HepG2 (cell line): Measurements from ENCODE around the gene DNAJB2. TPM values are rescaled to one million over a fixed set of nuclear protein-coding genes. Genes with fewer than 3 reads are reported as not detected.

Experiments used
- ARNT ChIP-seq: fragments of 450-650 bp; IDR thresholded peaks from 2 replicates; pipeline ENCODE4 v1.6.1; 2017
- CENPX ChIP-seq: sonication (generic); formaldehyde crosslinking; IDR thresholded peaks from 2 replicates; pipeline ENCODE4 v1.9.0; 2021; ENCODE audit warnings: mild to moderate bottlenecking, missing genetic modification reagents, moderate library complexity
- EZH2 ChIP-seq: conservative IDR thresholded peaks from 2 replicates; pipeline ENCODE4 v1.6.1; 2012; ENCODE audit warnings: mild to moderate bottlenecking, low read depth, low read length, moderate library complexity
- FOXK1 ChIP-seq: sonication (generic); formaldehyde crosslinking; IDR thresholded peaks from 2 replicates; pipeline ENCODE4 v1.4.0; 2020; ENCODE audit warnings: low read depth, missing genetic modification reagents, borderline replicate concordance
- HNF4G ChIP-seq, 2 experiments: sonication (generic) in 1 of 2; formaldehyde crosslinking in 1 of 2; IDR thresholded peaks; 2 replicates each; pipeline versions ENCODE4 v1.4.0 to v1.6.1; 2011 to 2020; ENCODE audit warnings: borderline replicate concordance in 2 of 2, low read depth in 2 of 2, mild to moderate bottlenecking in 2 of 2, low read length in 1 of 2, missing genetic modification reagents in 1 of 2, moderate library complexity in 1 of 2
- HNRNPH1 ChIP-seq: fragments of 200-400 bp; formaldehyde crosslinking; optimal IDR thresholded peaks from 2 replicates; pipeline ENCODE3; 2017; ENCODE audit warnings: mild to moderate bottlenecking, low read depth, low read length
- HNRNPUL1 ChIP-seq: fragments of 200-400 bp; formaldehyde crosslinking; IDR thresholded peaks from 2 replicates; pipeline ENCODE4 v1.6.1; 2017; ENCODE audit warnings: low read depth, mild to moderate bottlenecking, low read length, moderate library complexity
- HOXA7 ChIP-seq: sonication (generic); formaldehyde crosslinking; IDR thresholded peaks from 2 replicates; pipeline ENCODE4 v1.8.1; 2022; ENCODE audit warnings: mild to moderate bottlenecking, missing genetic modification reagents, moderate library complexity
- IKZF1 ChIP-seq: fragments of 450-650 bp; IDR thresholded peaks from 2 replicates; pipeline ENCODE4 v1.7.1; 2016
- KDM4B ChIP-seq: sonication (generic); formaldehyde crosslinking; IDR thresholded peaks from 2 replicates; pipeline ENCODE4 v1.4.0; 2020; ENCODE audit warnings: missing genetic modification reagents
- KLF12 ChIP-seq: sonication (generic); formaldehyde crosslinking; IDR thresholded peaks from 2 replicates; pipeline ENCODE4 v1.4.0; 2020; ENCODE audit warnings: missing genetic modification reagents, borderline replicate concordance
- MED8 ChIP-seq: sonication (generic); formaldehyde crosslinking; IDR thresholded peaks from 2 replicates; pipeline ENCODE4 v1.8.1; 2023; ENCODE audit warnings: mild to moderate bottlenecking, missing genetic modification reagents; ENCODE audit not compliant: insufficient replicate concordance
- MTF2 ChIP-seq: sonication (generic); formaldehyde crosslinking; IDR thresholded peaks from 2 replicates; pipeline ENCODE4 v1.5.0; 2020; ENCODE audit warnings: missing genetic modification reagents, borderline replicate concordance
- NFKB2 ChIP-seq: sonication (generic); formaldehyde crosslinking; IDR thresholded peaks from 2 replicates; pipeline ENCODE4 v1.4.0; 2020; ENCODE audit warnings: missing genetic modification reagents, borderline replicate concordance
- REXO4 ChIP-seq: sonication (generic); formaldehyde crosslinking; IDR thresholded peaks from 2 replicates; pipeline ENCODE4 v1.8.0; 2022; ENCODE audit warnings: missing genetic modification reagents, mild to moderate bottlenecking, borderline replicate concordance
- SETDB1 ChIP-seq: sonication (generic); formaldehyde crosslinking; IDR thresholded peaks from 2 replicates; pipeline ENCODE4 v1.5.1; 2020; ENCODE audit warnings: missing genetic modification reagents, mild to moderate bottlenecking, borderline replicate concordance
- SMARCE1 ChIP-seq: fragments of 450-650 bp; IDR thresholded peaks from 2 replicates; pipeline ENCODE4 v1.6.1; 2017; ENCODE audit warnings: borderline replicate concordance
- TAF1 ChIP-seq: sonication (generic); formaldehyde crosslinking; IDR thresholded peaks from 2 replicates; pipeline ENCODE4 v1.4.0; 2020; ENCODE audit warnings: missing genetic modification reagents
- U2AF1 ChIP-seq: fragments of 200-400 bp; formaldehyde crosslinking; optimal IDR thresholded peaks from 2 replicates; pipeline ENCODE3; 2017; ENCODE audit warnings: mild to moderate bottlenecking, low read depth, low read length
- ZFP36L2 ChIP-seq: sonication (generic); formaldehyde crosslinking; IDR thresholded peaks from 2 replicates; pipeline ENCODE4 v1.4.0; 2020; ENCODE audit warnings: missing genetic modification reagents
- ZKSCAN1 ChIP-seq: fragments of 150-350 bp; IDR thresholded peaks from 2 replicates; pipeline ENCODE4 v1.6.1; 2014; ENCODE audit warnings: low read length
- ZNF136 ChIP-seq: sonication (generic); formaldehyde crosslinking; IDR thresholded peaks from 2 replicates; pipeline ENCODE4 v1.8.1; 2022; ENCODE audit warnings: low read depth, mild to moderate bottlenecking, moderate library complexity, missing genetic modification reagents
- ZNF20 ChIP-seq: sonication (generic); formaldehyde crosslinking; IDR thresholded peaks from 2 replicates; pipeline ENCODE4 v1.4.0; 2020; ENCODE audit warnings: mild to moderate bottlenecking, moderate library complexity, missing genetic modification reagents
- ZNF235 ChIP-seq: sonication (generic); formaldehyde crosslinking; IDR thresholded peaks from 2 replicates; pipeline ENCODE4 v1.8.1; 2023; ENCODE audit warnings: mild to moderate bottlenecking, missing genetic modification reagents, borderline replicate concordance
- ZNF430 ChIP-seq: sonication (generic); formaldehyde crosslinking; IDR thresholded peaks from 2 replicates; pipeline ENCODE4 v1.9.0; 2021; ENCODE audit warnings: mild to moderate bottlenecking, missing genetic modification reagents
- ZNF510 ChIP-seq: sonication (generic); formaldehyde crosslinking; IDR thresholded peaks from 2 replicates; pipeline ENCODE4 v1.4.0; 2020; ENCODE audit warnings: low read depth, mild to moderate bottlenecking, missing genetic modification reagents
- ZNF615 ChIP-seq: sonication (generic); formaldehyde crosslinking; IDR thresholded peaks from 2 replicates; pipeline ENCODE4 v1.5.0; 2020; ENCODE audit warnings: mild to moderate bottlenecking, missing genetic modification reagents, borderline replicate concordance
- polyA plus RNA-seq, 8 experiments: library from polyadenylated mRNA; depleted of rRNA in 3 of 8; stranded (reverse) in 7 of 8; unstranded in 1 of 8; fragments of >200 nt; fragmentation: Illumina TruSeq in 4 of 8; extraction: Trizol in 4 of 8; gene quantifications; 2 replicates each; pipeline versions ENCODE4 v1.2.1 to v1.2.3, GENCODE V29; 2011 to 2016; ENCODE audit warnings: low read depth in 4 of 8, missing spikeins in 1 of 8, mixed read lengths in 1 of 8; ENCODE audit not compliant: insufficient read depth in 1 of 8
- total RNA-seq, 5 experiments: library from RNA; depleted of rRNA; stranded (reverse); fragments of >200 nt; fragmentation: Illumina TruSeq; extraction: Trizol; gene quantifications; 2 replicates each; pipeline ENCODE4 v1.2.3, GENCODE V29; 2016; ENCODE audit warnings: low read depth in 1 of 5
- TF ChIP-seq, protein P1 (sequence below): sonication (generic); formaldehyde crosslinking; IDR thresholded peaks from 2 replicates; pipeline ENCODE4 v1.5.0; 2020; ENCODE audit warnings: mild to moderate bottlenecking, missing genetic modification reagents
- TF ChIP-seq, protein P2 (sequence below): sonication (generic); formaldehyde crosslinking; IDR thresholded peaks from 2 replicates; pipeline ENCODE4 v1.8.1; 2023; ENCODE audit warnings: mild to moderate bottlenecking, missing genetic modification reagents, borderline replicate concordance

DNAJB2 gene
- total and polyA plus RNA-seq, 2 of the 13 experiments (the other 11 are each of a cell fraction or from before 2014, with no cell fraction given): 21.3 to 31.1 TPM

DNA sequence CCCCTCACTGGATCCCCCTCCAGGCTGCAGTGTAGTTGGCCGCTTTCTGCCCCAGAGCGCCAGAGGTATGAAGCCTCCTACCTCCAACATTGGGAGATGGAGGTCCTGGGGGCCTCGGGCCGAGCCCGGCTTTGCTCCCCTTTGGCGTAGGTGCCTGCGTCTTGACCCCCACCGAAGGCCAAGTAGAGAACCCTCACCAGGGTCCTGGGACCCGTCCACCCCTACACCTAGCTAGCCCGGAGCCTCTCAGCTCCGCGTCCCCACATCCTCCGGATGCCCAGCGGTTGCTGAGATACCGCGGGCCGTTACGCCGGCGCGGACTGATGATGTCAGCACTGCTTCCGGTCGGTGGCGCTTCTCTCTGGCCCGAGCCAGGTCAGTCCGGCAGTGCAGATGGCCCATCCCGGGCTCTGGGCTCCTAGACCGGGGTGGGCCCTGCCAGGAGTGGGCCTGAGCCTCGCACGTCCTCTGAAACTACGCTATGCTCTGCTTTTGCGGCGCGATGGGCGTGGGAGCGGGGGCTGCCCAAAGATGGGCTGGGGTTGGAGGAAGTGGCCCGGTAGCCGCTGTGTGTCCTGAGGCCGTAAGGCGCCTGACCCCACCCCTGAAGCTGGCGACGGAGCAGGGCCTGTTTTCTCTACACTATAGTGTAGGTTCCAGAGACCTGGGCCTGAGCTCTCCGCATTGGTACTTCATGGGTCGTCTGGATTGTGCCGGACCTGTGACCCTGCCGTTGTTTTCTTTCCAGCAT is 33.8 kb upstream of the DNAJB2 start, which contains the start of the genes GLB1L and STK16 (continued):
- TF ChIP-seq ZNF510 (CRISPR knock-in tag): peak; percentile 91
- no peak for TF ChIP-seq HNRNPH1
- TF ChIP-seq ZNF235 (CRISPR knock-in tag): peak; percentile 90; the same call in 1 of the 2 replicates
- no peak for TF ChIP-seq ZKSCAN1
- TF ChIP-seq HNRNPUL1: no peak
- peak; percentile 96 for TF ChIP-seq ZNF136 (CRISPR knock-in tag)
- TF ChIP-seq, protein P1, sequence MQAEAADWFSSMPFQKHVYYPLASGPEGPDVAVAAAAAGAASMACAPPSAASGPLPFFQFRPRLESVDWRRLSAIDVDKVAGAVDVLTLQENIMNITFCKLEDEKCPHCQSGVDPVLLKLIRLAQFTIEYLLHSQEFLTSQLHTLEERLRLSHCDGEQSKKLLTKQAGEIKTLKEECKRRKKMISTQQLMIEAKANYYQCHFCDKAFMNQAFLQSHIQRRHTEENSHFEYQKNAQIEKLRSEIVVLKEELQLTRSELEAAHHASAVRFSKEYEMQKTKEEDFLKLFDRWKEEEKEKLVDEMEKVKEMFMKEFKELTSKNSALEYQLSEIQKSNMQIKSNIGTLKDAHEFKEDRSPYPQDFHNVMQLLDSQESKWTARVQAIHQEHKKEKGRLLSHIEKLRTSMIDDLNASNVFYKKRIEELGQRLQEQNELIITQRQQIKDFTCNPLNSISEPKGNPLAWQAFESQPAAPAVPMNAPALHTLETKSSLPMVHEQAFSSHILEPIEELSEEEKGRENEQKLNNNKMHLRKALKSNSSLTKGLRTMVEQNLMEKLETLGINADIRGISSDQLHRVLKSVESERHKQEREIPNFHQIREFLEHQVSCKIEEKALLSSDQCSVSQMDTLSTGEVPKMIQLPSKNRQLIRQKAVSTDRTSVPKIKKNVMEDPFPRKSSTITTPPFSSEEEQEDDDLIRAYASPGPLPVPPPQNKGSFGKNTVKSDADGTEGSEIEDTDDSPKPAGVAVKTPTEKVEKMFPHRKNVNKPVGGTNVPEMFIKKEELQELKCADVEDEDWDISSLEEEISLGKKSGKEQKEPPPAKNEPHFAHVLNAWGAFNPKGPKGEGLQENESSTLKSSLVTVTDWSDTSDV (CRISPR knock-in tag): 0 out of 2 replicates have a peak, but pooled peaks have one; percentile 71
- TF ChIP-seq NFKB2 (CRISPR knock-in tag): peak; percentile 92; the same call in 1 of the 2 replicates
- no peak for TF ChIP-seq HOXA7
- TF ChIP-seq U2AF1: peak; percentile 95
- TF ChIP-seq SMARCE1: no peak
- no peak; the same call in 1 of the 2 replicates for TF ChIP-seq ZNF615 (CRISPR knock-in tag)
- TF ChIP-seq, protein P2, sequence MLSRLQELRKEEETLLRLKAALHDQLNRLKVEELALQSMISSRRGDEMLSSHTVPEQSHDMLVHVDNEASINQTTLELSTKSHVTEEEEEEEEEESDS (CRISPR knock-in tag): no peak
- TF ChIP-seq MTF2 (CRISPR knock-in tag): peak; percentile 56; the same call in 1 of the 2 replicates
- no peak; the same call in 1 of the 2 replicates for TF ChIP-seq KDM4B
- peak; percentile 46 for TF ChIP-seq MED8 (CRISPR knock-in tag)
- no peak for TF ChIP-seq ARNT
- no peak for TF ChIP-seq HNF4G (IDR thresholded peaks at IDR 0.05; ENCODE audit: borderline replicate concordance, low read depth, low read length)
- peak; percentile 59; the same call in 1 of the 2 replicates for TF ChIP-seq HNF4G (CRISPR knock-in tag; IDR thresholded peaks at IDR 0.05; ENCODE audit: borderline replicate concordance, low read depth)
- TF ChIP-seq IKZF1: no peak
- peak; percentile 79 for TF ChIP-seq KLF12 (CRISPR knock-in tag)
- peak; percentile 96 for TF ChIP-seq TAF1
- no peak for TF ChIP-seq CENPX (CRISPR knock-in tag)
- peak; percentile 96 for TF ChIP-seq FOXK1 (CRISPR knock-in tag)
- TF ChIP-seq SETDB1 (CRISPR knock-in tag): no peak
- no peak for TF ChIP-seq ZNF20 (CRISPR knock-in tag)
- TF ChIP-seq EZH2: no peak
- peak; percentile 91 for TF ChIP-seq ZNF430 (CRISPR knock-in tag)
- TF ChIP-seq REXO4 (CRISPR knock-in tag): no peak
- no peak for TF ChIP-seq ZFP36L2 (CRISPR knock-in tag)
